ENCODE measurements around the gene CHST11.
A peak's percentile ranks its signal among the peaks of the same experiment; 100 is the strongest.

CHST11 gene

DNA sequence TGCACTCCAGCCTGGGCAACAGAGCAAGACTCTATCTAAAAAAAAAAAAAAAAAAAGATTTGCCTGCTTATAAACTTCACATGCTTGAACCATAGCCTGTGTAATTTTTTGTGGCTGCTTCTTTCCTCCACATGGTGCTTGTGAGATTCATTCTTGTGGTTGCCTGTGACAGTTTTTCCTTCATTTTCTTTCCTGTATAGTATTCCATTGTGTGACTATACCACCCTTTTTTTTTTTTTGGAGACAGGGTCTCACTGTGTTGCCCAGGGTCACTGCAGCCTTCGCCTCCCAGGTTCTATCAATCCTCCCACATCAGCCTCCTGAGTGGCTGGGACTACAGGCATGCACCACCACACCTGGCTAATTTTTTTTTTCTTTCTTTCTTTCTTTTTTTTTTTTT lies 22.6 kb upstream of the CHST11 start:
- DNase-seq: no peak

DNA sequence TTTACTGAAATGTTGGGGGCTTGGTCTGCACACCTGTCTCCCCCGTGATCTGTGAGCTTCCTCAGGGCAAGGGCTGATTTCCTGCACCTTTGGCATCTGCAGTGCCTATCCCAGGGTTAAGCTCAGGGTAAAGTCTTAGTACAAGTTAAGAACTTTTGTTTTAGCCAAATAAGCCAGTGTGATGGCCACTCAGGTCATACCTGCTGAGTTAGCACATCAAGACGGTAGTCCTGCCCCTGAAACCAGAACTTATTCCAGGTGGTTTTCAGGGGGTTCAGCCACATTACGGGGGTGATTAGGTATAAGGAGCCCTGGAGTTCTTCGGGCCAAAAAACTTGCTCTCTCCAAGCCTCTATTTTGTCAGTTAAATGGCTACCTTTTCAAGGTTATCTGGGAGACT lies 21.6 kb upstream of the CHST11 start:
- DNase-seq: no peak

DNA sequence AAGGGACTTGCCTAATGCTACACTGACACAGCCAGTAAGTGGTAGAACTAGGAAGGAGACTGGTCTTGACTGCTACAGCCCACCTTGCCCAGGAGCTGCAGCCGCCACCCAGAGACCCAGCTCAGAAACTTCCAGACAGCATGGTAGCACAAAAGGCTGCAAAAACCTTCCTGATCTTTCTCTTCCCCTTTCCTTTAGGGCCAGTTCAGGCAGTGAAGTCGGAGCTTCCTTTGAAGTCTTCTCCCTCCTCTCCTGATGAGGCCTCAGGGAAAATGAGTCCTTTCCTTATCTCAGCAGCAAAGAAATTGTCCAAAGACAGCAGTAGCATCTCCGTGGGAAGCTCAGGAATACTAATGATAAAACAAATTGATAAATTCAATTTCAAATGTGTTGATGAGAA lies 21.0 kb upstream of the CHST11 start:
- DNase-seq: no peak

DNA sequence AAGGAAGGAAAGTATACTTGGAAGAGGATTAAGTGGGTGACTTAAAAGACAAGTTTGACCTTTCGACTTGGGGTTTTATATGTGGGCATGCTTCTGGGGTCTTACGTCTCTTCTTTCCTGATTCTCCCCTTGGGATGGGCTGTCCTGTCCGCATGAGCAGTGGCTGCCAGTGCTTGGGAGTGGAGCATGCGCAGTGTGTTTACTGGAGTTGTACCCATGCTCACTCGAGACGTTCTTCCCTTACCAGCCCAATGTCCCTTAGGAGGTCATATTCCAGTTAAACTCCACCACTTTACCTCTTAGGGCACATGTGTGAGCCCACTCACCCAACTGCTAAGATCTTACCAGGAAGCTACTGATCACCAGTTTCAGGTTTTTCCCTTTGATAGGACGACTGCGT lies 20.0 kb upstream of the CHST11 start:
- no peak for DNase-seq

DNA sequence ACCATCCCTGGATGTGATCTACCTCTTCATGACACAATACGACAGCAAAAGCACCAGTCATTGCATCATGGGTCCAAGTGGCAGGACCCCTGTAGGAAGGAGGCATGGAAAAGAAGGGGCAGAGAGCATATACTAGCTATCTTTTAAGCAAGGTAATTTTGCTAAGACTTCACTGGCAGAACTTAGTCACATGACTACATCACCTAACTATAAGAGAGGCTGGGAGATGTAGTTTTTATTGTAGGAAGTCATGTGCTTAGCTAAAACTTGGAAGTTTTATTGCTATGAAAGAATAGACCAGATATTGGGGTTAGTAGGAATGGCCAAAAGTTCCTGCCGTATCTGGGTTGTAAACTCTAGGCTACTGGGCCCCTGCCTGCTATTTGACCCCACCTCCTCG lies 18.6 kb upstream of the CHST11 start:
- DNase-seq: no peak

DNA sequence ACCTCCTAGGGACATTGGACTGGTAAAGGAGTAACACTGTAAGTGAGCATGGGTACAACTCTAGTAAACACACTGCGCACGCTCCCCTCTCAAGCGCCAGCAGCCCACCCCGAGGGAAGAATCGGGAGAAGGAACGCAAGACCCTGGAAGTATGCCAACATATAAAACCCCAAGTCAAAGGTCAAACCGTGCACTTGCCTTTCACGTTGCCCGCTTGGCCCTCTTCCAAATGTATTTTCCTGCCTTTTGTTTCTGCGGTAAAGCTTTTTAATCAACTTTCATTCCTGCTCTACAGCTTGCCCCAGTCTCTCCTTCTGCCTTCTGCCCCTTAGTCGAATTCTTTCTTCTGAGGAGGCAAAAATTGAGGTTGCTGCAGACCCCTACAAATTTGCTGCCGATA lies 17.6 kb upstream of the CHST11 start:
- DNase-seq: no peak

DNA sequence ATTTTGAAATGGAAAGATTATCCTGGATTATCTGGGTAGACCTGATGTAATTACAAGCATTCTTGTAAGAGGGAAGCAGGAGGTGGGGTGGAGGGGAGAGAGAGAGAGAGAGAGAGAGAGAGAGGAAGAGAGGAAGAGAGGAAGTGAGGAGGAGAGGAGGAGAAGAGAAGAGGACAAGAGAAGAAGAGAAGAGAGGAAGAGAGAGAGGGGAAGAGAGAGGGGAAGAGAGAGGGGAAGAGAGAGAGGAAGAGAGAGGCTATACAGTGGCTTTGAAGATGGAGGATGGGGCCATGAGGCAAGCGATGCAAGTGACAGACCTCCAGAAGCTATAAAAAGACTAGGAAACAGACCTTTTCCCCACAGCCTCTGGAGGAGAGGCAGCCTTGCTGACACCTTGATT lies 13.7 kb upstream of the CHST11 start:
- no peak for DNase-seq

DNA sequence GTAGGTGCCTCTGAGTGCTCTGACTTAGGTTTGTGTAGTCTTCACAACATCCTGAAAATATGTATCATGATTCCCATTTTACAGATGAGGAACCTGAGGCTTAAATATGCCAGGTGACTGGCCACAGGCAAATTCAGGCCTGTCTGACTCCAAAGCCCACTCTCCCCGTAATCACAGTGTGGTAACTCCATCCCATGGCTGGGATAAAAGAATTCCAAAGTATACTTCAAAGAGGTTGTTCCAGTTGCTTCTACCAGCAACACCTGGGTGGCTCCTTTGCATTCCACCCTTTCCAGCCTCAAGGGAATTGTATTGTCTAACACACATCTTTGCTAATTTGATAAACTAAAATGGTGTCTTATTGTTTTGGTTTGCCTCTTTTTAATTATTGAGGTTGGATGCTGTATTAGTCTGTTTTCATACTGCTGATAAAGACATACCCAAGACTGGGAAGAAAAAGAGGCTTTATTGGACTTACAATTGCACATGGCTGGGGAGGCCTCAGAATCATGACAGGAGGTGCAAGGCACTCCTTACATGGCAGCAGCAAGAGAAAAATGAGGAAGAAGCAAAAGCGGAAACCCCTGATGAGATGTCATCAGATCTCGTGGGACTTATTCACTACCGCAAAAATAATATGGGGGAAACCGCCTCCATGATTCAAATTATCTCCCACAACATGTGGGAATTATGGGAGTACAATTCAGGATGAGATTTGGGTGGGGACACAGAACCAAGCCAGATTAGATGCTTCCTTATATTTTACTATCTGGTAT lies 9.9 kb upstream of the CHST11 start:
- no peak for DNase-seq

DNA sequence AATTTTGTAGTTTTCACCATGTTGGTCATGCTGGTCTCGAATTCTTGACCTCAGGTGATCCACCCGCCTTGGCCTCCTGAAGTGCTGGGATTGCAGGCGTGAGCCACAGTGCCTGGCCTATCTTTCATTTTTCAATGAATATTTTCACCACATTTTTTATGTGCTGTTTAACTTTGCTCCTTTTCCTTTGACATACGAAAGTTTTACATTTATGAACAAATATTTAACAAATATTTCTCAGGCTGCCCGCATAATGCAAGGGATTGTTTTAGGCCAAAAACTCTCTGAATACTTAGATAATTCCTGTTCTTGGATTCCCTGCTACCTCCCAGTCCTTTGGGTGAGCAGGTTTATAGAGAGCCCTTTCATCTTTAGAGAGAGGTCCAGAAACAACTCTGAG lies 8.7 kb upstream of the CHST11 start:
- DNase-seq: no peak

DNA sequence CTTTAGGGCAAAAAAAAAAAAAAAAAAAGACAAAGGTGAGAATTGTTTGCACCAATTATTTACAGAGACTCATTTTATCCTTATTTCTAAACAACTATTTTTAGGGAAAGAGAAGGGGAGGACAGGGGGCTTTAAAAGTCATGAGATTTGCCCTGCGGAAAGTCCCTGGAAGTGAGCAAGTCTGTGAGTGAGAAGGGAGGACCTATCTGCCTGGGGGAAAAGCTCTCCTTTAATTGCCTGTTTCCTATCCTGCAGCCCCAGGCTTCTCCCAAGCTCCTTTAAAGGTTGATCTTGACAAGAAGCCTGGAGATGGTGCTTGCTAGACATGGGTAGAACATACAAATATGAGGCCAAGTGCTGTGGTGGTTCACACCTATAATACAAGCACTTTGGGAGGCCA lies 8.3 kb upstream of the CHST11 start:
- no peak for DNase-seq

DNA sequence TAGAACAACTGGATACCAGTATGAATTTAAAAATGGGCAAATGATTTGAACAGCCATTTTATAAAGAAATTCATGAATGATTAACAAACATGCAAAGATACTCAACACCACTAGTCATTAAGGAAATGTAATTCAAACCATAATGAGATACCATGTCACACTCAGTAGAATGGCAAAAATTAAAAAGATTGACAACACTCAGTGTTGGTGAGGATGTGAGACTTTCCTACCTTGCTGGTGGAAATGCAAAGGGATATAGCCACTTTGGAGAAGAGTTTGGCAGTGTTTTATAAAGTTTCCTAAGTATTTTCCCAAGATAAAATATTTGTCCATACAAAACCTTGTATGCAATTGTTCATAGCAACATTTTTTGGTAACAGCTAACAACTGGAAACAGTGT lies 6.0 kb upstream of the CHST11 start:
- no peak for DNase-seq

DNA sequence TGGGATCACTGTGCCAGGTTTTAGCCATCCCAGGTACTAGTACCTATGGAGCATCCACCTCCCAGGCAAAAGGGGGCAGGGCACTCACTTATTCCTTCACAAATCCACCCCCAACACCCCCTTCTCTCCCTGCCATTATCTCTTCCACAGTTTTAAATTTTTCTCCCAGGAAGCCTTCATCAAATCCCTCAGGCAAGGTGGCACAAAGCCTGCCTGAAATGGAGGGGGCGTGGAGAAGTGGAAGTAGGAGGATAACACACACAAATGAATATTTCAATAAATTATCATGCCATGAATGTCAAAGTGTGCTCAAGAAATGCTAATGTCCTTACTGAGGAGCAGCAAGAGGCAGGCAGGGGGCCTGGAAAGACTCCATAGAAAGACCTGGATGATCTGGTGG lies 4.7 kb upstream of the CHST11 start:
- DNase-seq: no peak

DNA sequence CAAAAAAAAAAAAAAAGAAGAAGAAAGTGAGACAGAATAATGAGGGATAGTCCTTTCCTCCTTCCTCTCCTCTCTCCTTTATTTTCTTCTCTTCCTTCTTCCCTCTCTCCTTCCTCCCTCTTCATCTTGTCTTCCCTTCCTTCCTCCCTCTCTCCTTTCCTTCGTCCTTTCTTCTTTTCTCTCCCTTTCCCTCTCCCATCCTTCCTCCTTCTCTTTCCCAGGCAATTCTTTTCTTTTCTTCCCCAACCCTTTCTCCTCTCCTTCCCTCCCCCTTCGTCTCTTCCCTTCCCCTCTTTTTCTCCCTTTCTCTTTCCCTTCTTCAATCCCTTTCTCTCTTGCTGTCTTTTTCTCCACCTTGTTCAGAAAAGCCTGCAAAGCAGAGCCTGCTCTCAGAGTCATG lies 3.6 kb upstream of the CHST11 start:
- no peak for DNase-seq

DNA sequence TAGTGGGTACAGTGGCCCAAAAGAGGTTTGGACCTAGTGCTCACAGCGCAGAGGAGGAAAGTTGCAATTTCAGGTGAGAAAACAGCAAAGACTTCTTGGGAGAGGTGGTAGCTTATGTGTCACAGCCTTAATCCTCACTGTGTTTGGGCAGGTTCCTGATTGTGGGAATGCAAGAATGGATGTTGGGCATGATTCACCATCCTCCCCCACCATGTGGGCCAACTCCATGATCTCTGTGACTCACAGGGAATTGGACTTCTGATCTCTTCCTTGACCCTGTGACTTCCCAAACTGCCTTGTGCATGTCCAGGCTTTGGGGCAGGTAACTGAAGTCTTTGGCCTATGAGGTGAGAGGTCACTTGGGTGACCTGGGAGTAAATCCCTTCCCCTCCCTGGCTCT lies 1.8 kb upstream of the CHST11 start:
- DNase-seq: no peak

DNA sequence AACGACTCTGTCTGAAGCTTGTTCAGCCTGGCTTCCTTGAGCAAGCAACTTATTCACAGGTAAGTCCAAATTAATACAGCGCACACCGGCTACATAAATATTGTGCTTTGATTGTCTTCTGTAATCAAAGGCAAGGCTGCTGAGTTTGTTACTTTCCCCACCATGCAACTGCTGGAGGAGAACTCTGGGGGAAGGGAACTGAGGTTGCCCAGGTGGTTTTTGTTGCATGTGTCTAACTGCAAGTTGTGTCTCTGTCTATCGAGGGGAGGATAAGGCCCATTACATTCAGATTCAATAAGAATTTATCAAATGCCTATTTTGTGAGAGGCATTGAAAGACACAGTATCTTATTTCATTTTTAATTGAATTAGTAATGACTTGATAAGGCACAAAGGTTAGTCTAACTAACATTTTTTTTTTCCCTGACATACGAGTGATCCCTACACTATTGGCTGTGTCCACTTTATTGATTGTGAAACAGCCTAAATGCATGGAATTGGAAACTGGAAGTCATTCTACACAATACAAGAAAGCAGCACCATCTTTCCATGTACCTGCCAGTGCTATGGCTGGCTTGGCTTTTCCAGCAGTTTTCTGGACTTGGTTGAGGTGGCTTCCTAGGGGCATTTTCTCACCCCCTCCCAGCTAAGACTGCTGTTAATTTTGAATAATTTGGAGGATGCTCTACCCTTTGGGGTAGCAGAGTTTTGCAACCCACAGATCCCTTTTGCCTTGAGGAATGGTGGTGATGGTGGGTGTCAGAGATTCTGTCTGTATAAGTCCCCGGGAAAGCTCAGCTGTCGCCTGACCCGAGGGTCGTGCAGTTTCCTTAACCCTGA lies 951 bp upstream of the CHST11 start:
- DNase-seq: no peak

DNA sequence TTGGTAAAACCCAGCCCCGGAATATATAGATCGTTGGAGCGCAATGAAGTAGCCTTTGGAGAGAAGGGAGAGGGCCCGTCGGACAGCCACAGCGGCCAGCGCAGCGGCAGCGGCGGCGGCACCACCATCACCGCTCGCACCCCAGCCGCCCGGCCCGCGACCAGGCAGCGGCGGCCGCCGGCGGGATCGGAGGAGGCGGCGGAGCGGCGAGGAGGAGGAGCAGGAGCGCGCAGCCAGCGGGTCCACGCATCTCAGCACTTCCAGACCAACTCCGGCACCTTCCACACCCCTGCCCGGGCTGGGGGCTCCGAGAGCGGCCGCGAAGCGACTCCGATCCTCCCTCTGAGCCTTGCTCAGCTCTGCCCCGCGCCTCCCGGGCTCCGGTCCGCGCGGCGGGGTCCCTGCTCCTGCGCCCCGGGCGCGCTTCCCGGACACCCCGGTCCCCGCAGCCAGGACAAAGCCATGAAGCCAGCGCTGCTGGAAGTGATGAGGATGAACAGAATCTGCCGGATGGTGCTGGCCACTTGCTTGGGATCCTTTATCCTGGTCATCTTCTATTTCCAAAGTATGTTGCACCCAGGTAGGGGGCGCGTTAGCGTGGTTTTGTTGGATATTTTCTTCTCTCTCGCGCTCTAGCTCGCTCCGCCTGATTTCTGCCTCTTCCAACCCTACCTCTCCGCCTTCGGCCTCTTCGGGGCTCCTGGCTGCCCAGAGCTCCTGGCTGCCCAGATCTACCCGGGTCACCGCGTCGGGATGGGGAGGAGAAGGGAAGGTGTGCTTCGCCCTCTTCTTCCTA lies 400 bp downstream of the CHST11 start:
- peak; percentile 70 for DNase-seq

DNA sequence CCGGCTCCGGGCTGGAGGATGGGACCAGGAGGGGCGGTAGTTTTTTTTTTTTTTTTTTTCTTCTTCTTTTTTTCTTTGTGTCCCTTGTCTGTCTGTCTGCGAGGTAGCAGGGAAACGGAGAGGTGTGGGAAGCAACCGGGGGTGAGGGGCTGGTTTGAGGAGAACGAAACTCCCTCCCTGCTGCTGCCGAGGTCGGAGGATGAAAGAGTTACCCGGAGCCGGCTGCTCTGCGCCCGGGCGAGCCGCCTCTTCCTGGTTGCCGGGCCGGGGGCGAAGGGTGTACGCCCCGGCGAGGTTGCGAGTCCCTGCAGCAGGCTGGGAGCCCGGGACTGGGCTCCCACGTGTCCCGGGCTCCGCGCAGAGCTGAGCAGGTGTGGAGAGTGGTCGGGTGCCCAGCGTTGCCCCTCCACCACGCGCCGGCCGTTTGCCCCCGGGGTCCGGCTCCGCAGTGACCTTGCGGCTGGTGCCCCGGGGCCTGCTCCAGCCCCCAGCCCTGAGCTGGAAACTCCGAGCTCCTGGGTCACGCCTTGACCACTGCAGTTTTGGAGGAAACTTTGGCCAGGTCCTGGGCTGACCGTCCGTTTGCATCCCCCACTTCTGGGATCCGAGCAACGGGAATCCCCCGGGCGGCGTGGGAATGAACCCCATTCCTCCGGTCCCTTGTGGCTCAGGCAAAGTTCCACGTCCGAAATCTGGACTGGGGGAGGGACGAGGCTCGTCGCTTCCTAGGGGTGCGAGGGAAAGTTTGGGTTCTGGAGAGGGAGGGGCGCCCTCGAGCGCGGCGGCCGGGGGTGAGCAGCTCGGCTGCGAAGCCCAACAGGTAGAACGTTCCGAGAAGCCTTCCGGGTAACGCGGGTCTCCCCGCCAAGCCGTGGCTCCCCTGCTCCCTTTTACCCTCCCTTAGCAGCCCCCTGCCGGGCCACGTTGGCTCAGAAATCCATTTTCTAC lies 1.3 kb downstream of the CHST11 start:
- DNase-seq: no peak

DNA sequence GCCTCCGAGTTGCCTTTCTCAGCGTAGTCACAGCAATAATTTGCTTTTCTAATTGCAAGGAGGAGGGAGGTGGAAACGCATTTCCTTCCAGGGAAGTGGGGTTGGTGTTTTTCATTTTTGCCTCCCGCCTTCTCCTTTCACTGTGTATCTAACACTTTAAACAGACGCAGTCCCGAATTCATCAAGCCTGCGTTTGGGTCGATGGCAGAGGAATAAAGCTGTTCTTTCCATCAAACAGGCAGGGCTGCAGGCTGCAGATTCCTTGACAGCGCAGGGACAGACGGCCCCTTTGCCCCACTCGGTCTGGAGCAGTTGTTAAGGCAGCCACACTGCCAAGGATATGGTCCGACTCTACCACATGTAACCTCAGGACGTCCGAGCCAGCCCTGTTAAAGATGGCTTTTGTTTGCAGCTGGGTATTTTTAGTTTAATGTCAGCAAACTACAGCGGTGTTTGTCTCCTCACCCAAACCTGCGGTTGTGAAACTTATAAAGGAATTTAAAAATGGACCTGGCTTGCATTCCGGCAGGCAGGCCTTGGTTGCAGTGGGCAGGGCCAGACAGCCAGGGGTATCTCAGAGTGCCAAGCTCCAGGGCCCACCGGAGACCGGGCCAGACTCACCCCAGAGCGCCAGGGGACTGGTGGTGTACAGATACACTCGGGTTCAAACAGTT lies 2.1 kb downstream of the CHST11 start:
- DNase-seq: no peak

DNA sequence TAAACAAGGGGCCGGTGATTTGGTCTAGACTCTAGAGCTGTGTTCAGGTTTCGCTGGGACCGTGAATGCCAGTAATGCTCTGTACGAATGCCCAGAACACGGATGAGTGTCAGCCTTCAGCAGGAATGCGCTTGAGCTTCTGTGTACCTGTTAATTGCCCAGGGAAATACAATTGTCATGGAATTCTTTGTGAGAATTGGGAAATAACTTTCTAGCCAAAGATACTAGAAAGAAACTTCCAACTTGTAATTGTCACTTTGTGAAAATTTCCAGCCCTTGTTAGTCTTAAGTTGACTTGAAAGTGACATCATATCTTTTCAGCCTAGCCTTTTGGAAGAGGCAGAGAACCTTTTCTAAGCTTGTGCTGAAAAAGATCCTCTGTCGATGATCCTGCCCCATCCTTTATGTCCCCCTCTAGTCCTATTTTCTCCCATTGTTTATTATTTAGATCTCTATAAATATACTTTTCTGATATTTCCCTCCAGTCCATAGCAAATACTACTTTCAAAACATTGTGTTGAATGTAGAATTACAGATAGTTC lies 2.7 kb downstream of the CHST11 start:
- no peak for DNase-seq

DNA sequence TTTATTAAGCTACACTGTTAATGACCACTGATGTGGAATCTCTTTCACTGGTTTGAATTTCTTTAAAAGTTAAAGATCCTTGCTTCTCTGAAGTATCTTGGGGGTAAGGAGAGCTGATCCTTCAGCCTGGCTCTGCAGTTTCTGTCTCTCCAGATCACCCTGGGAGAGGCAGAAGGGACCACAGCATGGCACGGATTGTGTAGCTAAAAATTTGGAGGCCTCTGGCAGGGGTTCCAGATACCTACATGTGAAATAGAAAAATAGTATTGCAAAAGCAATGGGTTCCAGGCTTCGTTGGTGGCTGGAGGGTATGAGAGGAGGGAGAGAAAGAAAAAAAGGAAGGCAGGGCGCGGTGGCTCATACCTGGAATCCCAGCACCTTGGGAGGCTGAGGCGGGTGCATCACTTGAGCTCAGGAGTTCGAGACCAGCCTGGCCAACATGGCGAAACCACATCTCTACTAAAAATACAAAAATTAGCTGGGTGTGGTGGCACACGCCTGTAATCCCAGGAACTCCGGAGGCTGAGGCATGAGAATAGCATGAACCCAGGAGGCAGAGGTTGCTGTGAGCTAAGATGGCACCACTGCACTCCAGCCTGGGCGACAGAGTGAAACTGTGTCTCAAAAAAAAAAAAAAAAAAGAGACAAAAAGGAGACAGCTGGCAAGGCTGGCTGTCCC lies 3.4 kb downstream of the CHST11 start:
- no peak for DNase-seq
